RWPE1 (cell line): ENCODE measurements around the gene MED31.
"Not testable (repeated sequence)": the region's sequence is repeated elsewhere in the genome, so short reads cannot be mapped to it uniquely, and the experiment has no call there.

ENCODE experiments used
- CTCF ChIA-PET: fragments of 350-600 bp; sonication (Branson Sonifier 250); formaldehyde crosslinking; extraction: SDS; loops from one replicate; lab custom pipeline; 2021; lab: Yijun Ruan, JAX
- POLR2A ChIA-PET: fragments of 400-600 bp; formaldehyde crosslinking; extraction: SDS; loops from one replicate; lab custom pipeline; 2020; ENCODE audit warnings: antibody characterized with exemption; ENCODE audit not compliant: low non-redundant PET; lab: Yijun Ruan, JAX
- DNase-seq: peaks from one replicate; pipeline ENCODE4 v3.0.0; 2012; ENCODE audit warnings: low spot score
- H3K27ac ChIP-seq: fragments of 450-650 bp; 2 replicates; pipeline ENCODE4 v1.5.1; 2017
- TF ChIP-seq, protein P1 (sequence below): fragments of 450-650 bp; conservative IDR thresholded peaks from 2 replicates; pipeline ENCODE4 v1.5.1; 2017; ENCODE audit warnings: low read depth, mild to moderate bottlenecking

Gene MED31

DNA sequence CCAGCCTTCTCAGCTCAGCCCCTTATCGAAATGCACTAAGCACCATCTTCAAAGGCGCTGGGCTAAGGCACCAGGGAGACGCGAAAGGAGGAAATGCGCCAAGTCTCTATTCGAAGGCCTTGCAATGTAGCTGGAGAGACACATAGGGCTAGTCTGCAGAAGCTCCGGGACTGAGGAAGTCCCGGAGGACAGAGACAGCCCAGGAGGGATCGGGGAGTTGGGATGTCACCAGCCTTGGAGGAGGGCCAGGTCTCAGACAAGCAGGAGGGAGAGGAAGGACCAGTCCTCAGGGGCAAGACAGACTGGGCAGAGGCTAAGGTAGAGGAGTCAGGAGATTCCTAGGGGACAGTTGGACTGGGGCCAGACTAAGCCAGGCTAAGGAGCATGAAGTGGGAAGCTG, 8.7 kb upstream of the MED31 start:
- ChIA-PET POLR2A (no interaction called here), CTCF (no interaction called here)
- no peak for DNase-seq
- H3K27ac ChIP-seq, result no peak overlapping the region
- TF ChIP-seq, protein P1, sequence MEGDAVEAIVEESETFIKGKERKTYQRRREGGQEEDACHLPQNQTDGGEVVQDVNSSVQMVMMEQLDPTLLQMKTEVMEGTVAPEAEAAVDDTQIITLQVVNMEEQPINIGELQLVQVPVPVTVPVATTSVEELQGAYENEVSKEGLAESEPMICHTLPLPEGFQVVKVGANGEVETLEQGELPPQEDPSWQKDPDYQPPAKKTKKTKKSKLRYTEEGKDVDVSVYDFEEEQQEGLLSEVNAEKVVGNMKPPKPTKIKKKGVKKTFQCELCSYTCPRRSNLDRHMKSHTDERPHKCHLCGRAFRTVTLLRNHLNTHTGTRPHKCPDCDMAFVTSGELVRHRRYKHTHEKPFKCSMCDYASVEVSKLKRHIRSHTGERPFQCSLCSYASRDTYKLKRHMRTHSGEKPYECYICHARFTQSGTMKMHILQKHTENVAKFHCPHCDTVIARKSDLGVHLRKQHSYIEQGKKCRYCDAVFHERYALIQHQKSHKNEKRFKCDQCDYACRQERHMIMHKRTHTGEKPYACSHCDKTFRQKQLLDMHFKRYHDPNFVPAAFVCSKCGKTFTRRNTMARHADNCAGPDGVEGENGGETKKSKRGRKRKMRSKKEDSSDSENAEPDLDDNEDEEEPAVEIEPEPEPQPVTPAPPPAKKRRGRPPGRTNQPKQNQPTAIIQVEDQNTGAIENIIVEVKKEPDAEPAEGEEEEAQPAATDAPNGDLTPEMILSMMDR, result no peak

DNA sequence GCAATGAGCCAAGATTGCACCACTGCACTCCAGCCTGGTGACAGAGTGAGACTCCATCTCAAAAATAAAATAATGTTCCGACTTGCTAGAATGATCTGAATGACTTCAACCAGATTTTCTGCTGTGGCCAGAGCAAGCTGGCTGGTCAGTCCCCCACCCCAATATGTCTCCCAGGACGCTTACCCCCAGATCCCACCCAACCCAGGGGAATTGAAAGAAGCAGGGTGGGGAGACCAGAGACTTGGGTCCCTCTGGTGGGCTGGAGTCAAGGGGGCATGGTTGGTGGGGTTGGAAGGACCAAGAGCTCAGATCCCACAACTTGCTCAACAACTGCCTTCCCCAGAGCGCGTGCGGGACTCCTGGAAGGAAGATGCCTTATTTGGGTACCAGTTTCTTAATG, 7.0 kb upstream of the MED31 start:
- POLR2A ChIA-PET, CTCF ChIA-PET: not testable (repeated sequence)

DNA sequence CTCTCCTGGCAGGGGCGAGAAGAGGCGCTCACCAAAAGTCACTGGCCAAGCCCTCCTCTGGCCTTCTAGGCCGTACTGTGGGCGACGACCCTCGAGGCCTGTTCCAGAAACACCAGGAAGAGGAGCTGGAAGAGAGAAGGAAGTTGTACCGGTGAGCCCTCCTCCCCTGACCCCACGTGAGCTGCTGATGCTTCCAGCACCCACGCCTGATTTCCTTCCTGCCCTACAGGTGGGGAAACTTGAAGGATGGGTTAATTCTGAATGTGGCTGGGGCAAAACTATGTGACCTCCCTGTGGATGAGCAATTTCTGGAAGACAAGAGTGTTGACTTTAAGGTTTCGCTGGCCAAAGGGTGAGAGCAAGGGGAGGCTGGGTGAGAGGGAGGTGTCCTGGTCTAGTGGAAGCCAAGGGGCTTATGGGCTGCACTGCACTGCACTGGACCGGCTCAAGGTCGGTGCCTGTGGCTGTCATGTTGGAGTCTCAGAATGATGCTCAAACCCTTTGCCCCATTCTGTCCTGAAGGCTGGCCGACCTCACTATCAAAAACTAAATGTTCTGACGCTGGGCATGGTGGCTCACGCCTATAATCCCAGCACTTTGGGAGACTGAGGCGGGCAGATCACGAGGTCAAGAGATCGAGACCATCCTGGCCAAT, 6.4 kb upstream of the MED31 start:
- ChIA-PET POLR2A (no interaction called here), CTCF (interaction anchor here (1.2 kb wide), 1 partner anchor 9 kb away, joined by 8 read pairs; no protein-coding TSS in a partner anchor)
- H3K27ac ChIP-seq, result no peak overlapping the region
- TF ChIP-seq, protein P1, result no peak
- no peak for DNase-seq

More for the DNA sequence above, 7.0 kb upstream of the MED31 start:
- not testable (repeated sequence) for H3K27ac ChIP-seq, DNase-seq

DNA sequence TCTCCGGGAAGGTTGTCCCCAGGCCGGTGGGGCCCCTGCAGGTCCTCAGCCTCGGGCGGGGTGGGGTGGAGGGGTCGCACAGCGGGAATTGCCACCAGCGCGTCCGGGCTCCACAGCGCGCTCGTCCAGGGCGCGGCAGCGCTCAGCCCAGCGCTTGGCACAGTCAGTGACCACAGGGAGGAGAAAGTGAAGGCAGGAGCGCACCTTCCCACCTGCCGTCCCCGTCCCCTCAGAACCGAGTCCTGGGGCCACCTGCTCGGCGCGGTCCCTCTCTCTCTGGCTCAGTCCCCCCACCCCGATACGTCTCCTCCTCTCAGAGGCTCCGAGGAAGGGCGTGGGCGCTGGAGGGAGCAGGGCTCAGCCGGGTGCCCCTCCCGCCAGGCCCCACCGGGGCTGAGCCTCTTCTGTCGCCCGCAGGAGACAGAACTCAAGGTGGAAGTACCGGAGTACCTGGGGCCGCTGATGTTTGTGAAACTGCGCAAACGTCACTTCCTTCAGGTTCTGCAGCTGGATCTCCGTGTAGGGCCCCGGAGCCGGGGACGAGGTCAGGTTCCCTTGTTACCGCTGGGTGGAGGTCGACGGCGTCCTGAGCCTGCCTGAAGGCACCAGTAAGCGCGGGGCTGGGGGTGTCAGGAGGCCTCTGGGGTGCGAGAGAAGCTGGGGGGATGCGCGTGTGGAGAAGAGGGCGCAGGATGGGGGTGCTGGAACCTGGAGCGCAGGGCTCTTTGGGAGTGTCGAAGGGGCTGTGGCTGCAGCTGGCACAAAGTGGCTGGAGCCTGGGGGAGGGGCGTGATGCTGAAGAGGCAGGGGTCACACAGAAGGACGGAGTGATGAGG, 5.6 kb upstream of the MED31 start:
- H3K27ac ChIP-seq, POLR2A ChIA-PET, DNase-seq: not testable (repeated sequence)
- CTCF ChIA-PET, result interaction anchor here (1.2 kb wide), 1 partner anchor 10 kb away, joined by 8 read pairs; no protein-coding TSS in a partner anchor

DNA sequence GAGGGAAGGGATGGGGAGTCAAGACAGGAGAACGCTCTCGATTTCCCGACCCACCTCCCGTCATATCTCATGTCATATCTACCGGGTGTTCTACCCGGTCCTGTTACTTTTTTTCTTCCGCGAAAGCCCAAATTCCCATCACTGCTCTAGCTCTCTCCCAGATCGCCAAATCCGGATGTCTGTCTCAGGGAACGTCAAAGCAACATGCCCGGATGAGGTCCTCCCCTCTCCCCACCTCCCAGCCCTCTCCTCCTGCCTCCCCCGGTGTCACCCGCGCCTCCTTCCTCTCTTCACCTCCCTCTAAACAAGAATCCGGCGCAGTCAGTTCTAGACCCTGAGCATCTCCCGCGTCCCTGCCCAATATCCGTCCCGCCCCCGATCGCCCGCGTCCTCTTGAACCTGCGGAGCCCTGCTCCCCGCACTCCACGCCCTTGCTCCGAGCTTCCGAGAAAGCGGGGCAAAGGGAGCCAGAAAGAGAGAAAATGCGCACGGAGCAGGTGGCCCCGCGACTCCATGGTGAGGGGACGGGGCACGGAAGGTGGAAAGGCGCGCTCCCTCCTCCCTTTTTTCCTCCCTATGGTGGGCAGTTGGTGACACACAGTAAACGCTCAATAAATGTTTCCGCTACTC, 4.4 kb upstream of the MED31 start:
- CTCF ChIA-PET, DNase-seq, POLR2A ChIA-PET: not testable (repeated sequence)
- H3K27ac ChIP-seq, result peak overlapping the region; percentile 95

DNA sequence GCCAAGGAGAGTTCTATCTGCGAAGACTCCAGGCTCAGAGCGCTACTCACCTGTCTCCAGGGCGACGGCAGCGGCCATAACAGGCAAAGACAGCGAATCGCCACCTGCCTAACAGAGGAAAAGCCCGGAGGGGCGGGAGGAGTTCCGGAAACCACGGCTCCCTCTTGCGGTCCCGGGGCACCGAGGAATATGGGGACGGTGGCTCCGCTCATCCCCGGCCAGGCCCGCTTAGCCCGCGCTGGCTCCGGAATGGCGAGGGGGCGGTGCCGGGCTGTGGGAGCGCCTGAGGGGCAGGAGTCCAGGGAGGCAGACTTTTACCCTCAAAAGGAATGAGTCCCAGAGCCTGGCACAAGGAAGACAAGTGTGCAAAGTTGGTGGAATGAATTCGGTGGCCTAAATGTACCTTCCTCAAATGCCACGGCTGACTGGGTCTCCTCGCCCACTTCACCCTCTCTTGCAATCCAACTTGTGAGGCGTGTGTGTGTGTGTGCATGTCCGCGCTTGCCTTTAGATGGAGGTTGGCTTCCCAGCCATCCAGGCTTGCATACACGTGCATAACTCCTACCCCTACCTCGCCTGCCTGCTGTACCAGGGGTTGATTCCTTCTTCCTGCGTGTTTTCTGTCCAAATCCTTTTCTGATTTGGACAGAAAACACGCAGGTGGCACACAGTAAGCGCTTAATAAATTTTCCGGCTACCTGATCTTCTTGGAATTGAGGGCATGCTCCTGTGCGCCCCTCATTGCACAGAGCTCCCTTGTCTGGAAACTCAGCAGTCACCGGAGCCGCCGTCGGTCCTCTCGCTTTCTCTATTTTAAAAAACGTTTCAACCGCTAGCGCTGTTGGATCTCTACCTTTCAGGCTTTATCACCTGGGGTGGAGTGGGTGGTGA, 3.7 kb upstream of the MED31 start:
- ChIA-PET CTCF (no interaction called here), POLR2A (no interaction called here)
- H3K27ac ChIP-seq, result peak overlapping the region; percentile 95
- DNase-seq, result peak; percentile 74
- TF ChIP-seq, protein P1, result peak; percentile 44

GRCh38 chr17:6651919-6652452, 581 bp upstream of the MED31 start:
- POLR2A ChIA-PET, result no interaction called here
- no peak for DNase-seq
- CTCF ChIA-PET, result no interaction called here
- TF ChIP-seq, protein P1, result no peak
- H3K27ac ChIP-seq, result peak overlapping the region; percentile 87
